B cell (primary cell): ENCODE data around the gene AFF3. TPM values are rescaled to one million over a fixed set of nuclear protein-coding genes. Genes with fewer than 3 reads are reported as not detected.

Experiments
- ATAC-seq: fragments of 200-7000 bp; cut with Tn5 transposase; one replicate; pipeline ENCODE4 v1.10.0; 2021; ENCODE audit warnings: low read depth, mild to moderate bottlenecking, moderate number of reproducible peaks, moderate library complexity
- CTCF ChIA-PET: fragments of 350-600 bp; sonication (Branson Sonifier 250); formaldehyde crosslinking; loops from one replicate; lab custom pipeline; 2021; ENCODE audit warnings: antibody characterized with exemption, inconsistent platforms; lab: Charles Lee
- POLR2A ChIA-PET: fragments of 350-600 bp; sonication (Branson Sonifier 250); formaldehyde crosslinking; loops from one replicate; lab custom pipeline; 2021; ENCODE audit warnings: antibody characterized with exemption; lab: Charles Lee
- DNase-seq: peaks from one replicate; pipeline ENCODE4 v3.0.0; 2013
- H2AFZ ChIP-seq: 2 replicates; pipeline ENCODE4 v1.6.1; 2012; ENCODE audit warnings: mild to moderate bottlenecking, low read depth, low read length; ENCODE audit not compliant: insufficient read depth, poor library complexity, severe bottlenecking
- H3K27ac ChIP-seq, 2 donors: 1 replicate in 1 of 2; 2 replicates in 1 of 2; pipeline ENCODE4 v1.5.1; 2012 to 2013; ENCODE audit warnings: low read length in 2 of 2, mild to moderate bottlenecking in 2 of 2, moderate library complexity in 1 of 2
- H3K27me3 ChIP-seq, 4 experiments: fragments of 200-600 bp in 1 of 4; sonication (generic) in 1 of 4; replicated peaks in 1 of 4; 1 replicate in 2 of 4; 2 replicates in 2 of 4; pipeline versions ENCODE4 v1.6.1 to v1.7.0; 2013 to 2016; ENCODE audit warnings: low read length in 3 of 4, mild to moderate bottlenecking in 2 of 4, mixed read lengths in 1 of 4, moderate library complexity in 1 of 4; ENCODE audit not compliant: insufficient read depth in 4 of 4, control insufficient read depth in 3 of 4; ENCODE audit errors: control extremely low read depth in 1 of 4
- H3K36me3 ChIP-seq, 2 experiments: replicated peaks in 1 of 2; 1 replicate in 1 of 2; 2 replicates in 1 of 2; pipeline versions ENCODE4 v1.6.1 to v1.7.1; 2013; ENCODE audit warnings: low read length in 1 of 2; ENCODE audit not compliant: insufficient read depth in 2 of 2, control insufficient read depth in 1 of 2; ENCODE audit errors: control extremely low read depth in 1 of 2, extremely low read depth in 1 of 2
- H3K4me1 ChIP-seq, 2 donors: fragments of 200-600 bp in 1 of 2; sonication (generic) in 1 of 2; 1 replicate in 1 of 2; 2 replicates in 1 of 2; pipeline versions ENCODE4 v1.5.1 to v1.6.1; 2013 to 2017; ENCODE audit warnings: low read length in 2 of 2; ENCODE audit not compliant: control insufficient read depth in 2 of 2, insufficient read depth in 2 of 2
- H3K4me2 ChIP-seq: replicated peaks from 2 replicates; pipeline ENCODE3; 2012; ENCODE audit warnings: mild to moderate bottlenecking, low read depth, low read length; ENCODE audit not compliant: poor library complexity, severe bottlenecking
- H3K4me3 ChIP-seq, 5 experiments: fragments of 200-600 bp in 1 of 5; sonication (generic) in 1 of 5; 1 replicate in 3 of 5; 2 replicates in 2 of 5; pipeline versions ENCODE4 v1.5.1 to v1.7.0; 2011 to 2016; ENCODE audit warnings: low read length in 4 of 5, mild to moderate bottlenecking in 4 of 5, low read depth in 2 of 5, control low read depth in 1 of 5, moderate library complexity in 1 of 5; ENCODE audit not compliant: insufficient read depth in 1 of 5; ENCODE audit errors: control extremely low read depth in 1 of 5, extremely low read depth in 1 of 5
- H3K79me2 ChIP-seq: fragments of 200-600 bp; sonication (generic); one replicate; pipeline ENCODE4 v1.6.0; 2016; ENCODE audit warnings: low read length; ENCODE audit not compliant: control insufficient read depth, insufficient read depth
- H3K9ac ChIP-seq: fragments of 200-600 bp; sonication (generic); 2 replicates; pipeline ENCODE4 v1.6.1; 2017; ENCODE audit warnings: mild to moderate bottlenecking, low read length, moderate library complexity
- H3K9me3 ChIP-seq, 3 donors: one replicate each; pipeline versions ENCODE4 v1.6.1 to v1.7.1; 2013; ENCODE audit warnings: low read length in 2 of 3; ENCODE audit not compliant: control insufficient read depth in 2 of 3, insufficient read depth in 1 of 3; ENCODE audit errors: control extremely low read depth in 1 of 3
- H4K20me1 ChIP-seq: 2 replicates; pipeline ENCODE4 v1.6.0; 2012; ENCODE audit warnings: mild to moderate bottlenecking, low read length; ENCODE audit not compliant: insufficient read depth, control insufficient read depth, poor library complexity, severe bottlenecking
- H3K27ac Mint-ChIP-seq: one replicate; pipeline ENCODE4 v1.8.0; 2021; ENCODE audit warnings: mixed read lengths
- H3K27me3 Mint-ChIP-seq: one replicate; pipeline ENCODE4 v1.8.0; 2021; ENCODE audit warnings: mixed read lengths
- H3K4me1 Mint-ChIP-seq: one replicate; pipeline ENCODE4 v1.8.0; 2021; ENCODE audit warnings: mixed read lengths
- H3K4me3 Mint-ChIP-seq: one replicate; pipeline ENCODE4 v1.8.0; 2021; ENCODE audit warnings: mixed read lengths
- H3K9me3 Mint-ChIP-seq: one replicate; pipeline ENCODE4 v1.8.0; 2022; ENCODE audit warnings: mixed read lengths; ENCODE audit not compliant: insufficient read depth
- CTCF ChIP-seq: fragments of 200-600 bp; IDR thresholded peaks from one replicate; pipeline ENCODE4 v1.8.0; 2022; ENCODE audit warnings: antibody characterized with exemption, mild to moderate bottlenecking
- EZH2 ChIP-seq: IDR thresholded peaks from 2 replicates; pipeline ENCODE4 v1.6.1; 2012; ENCODE audit warnings: borderline replicate concordance, low read depth, mild to moderate bottlenecking, moderate library complexity, low read length; ENCODE audit not compliant: insufficient read depth, poor library complexity, severe bottlenecking
- WGBS: methylation state at CpG from one replicate; pipeline ENCODE4 v1.1.5; 2013; ENCODE audit warnings: missing lambda C conversion rate; ENCODE audit not compliant: insufficient coverage; 5-methylcytosine and 5-hydroxymethylcytosine counted together
- intact Hi-C: fragments of 100-400 bp; cut with micrococcal nuclease; formaldehyde crosslinking; loops from one replicate; pipeline ENCODE4 v1.10.0; 2022
- polyA plus RNA-seq: library from polyadenylated mRNA; depleted of rRNA; stranded (reverse); fragments of >200 nt; gene quantifications from 2 replicates; pipeline ENCODE4 v1.2.3, GENCODE V29; 2012
- total RNA-seq, 2 donors: library from RNA; stranded (reverse); fragments of 120-200 nt in 1 of 2; gene quantifications; 1 replicate in 1 of 2; 2 replicates in 1 of 2; pipeline versions ENCODE4 v1.2.3 to v1.2.4, GENCODE V29; 2013 to 2022

The AFF3 gene
- total and polyA plus RNA-seq, 2 donors (not counting 1 experiment from before 2014, with no cell fraction given): 117 to 830 TPM

GRCh38 chr2:100016756-100017155, 125.6 kb downstream of the AFF3 start:
- H3K27me3 Mint-ChIP-seq: no peaks in the 10 kb centered on the region
- H3K4me1 ChIP-seq: peaks cover 6 to 8% of the 10 kb centered on the region in 2 donors
- no peak for DNase-seq
- peaks cover 2 to 61% of the 10 kb centered on the region in 2 experiments for H3K36me3 ChIP-seq
- no peak overlapping the region for H3K4me2 ChIP-seq
- H3K9ac ChIP-seq: no peak overlapping the region
- peaks cover 46% of the 10 kb centered on the region for H3K4me1 Mint-ChIP-seq
- no peaks in the 10 kb centered on the region for H3K27me3 ChIP-seq
- ChIA-PET CTCF (no interaction called here), POLR2A (no interaction called here)
- H3K27ac Mint-ChIP-seq: no peak overlapping the region
- no peak overlapping the region for H2AFZ ChIP-seq
- TF ChIP-seq EZH2 (no peak), CTCF (no peak)
- H3K79me2 ChIP-seq: peaks cover 97% of the 10 kb centered on the region
- no peaks in the 10 kb centered on the region for H3K9me3 ChIP-seq
- intact Hi-C loops: no loop called here
- no peak overlapping the region for H3K4me3 Mint-ChIP-seq
- H4K20me1 ChIP-seq: peaks cover 96% of the 10 kb centered on the region
- no peak overlapping the region for H3K27ac ChIP-seq
- ATAC-seq: no peak
- no peak overlapping the region for H3K4me3 ChIP-seq
- H3K9me3 Mint-ChIP-seq: no peaks in the 10 kb centered on the region
- 100% methylated on average over 2 of the region's 3 CpGs for WGBS

- POLR2A ChIA-PET: no interaction called here
- TF ChIP-seq CTCF: no peak
- TF ChIP-seq EZH2: no peak
Observed at GRCh38 chr2:100015849-100016248, 126.5 kb downstream of the AFF3 start.

More at GRCh38 chr2:100015849-100016248, 126.5 kb downstream of the AFF3 start:
- CTCF ChIA-PET: no interaction called here
- Mint-ChIP-seq H3K4me3 (no peak overlapping the region), H3K4me1 (peaks cover 44% of the 10 kb centered on the region), H3K27me3 (no peaks in the 10 kb centered on the region), H3K27ac (no peak overlapping the region), H3K9me3 (no peaks in the 10 kb centered on the region)
- Histone ChIP-seq H3K4me2 (no peak overlapping the region), H3K4me3 (no peak overlapping the region), H3K9me3 (no peaks in the 10 kb centered on the region), H3K27ac (no peak overlapping the region), H3K79me2 (peaks cover 96% of the 10 kb centered on the region), H3K9ac (no peak overlapping the region), H3K36me3 (peaks cover 2 to 62% of the 10 kb centered on the region in 2 experiments), H4K20me1 (peaks cover 96% of the 10 kb centered on the region), H2AFZ (no peak overlapping the region), H3K27me3 (no peaks in the 10 kb centered on the region), H3K4me1 (peaks cover under 1 to 1% of the 10 kb centered on the region in 2 donors)
- intact Hi-C loops: no loop called here
- no peak for DNase-seq
- ATAC-seq: no peak
- WGBS: 95% methylated on average over 3 of the region's 3 CpGs
